GM23248 (cell line): ENCODE data around the gene HAPLN2.

Source experiments
- EZH2 ChIP-seq: fragments of 200-600 bp; sonication (generic); IDR thresholded peaks from 2 replicates; pipeline ENCODE4 v1.6.1; 2018; ENCODE audit warnings: antibody characterized with exemption, mild to moderate bottlenecking; ENCODE audit not compliant: insufficient read depth, poor library complexity, severe bottlenecking
- EZH2phosphoT487 ChIP-seq: fragments of 200-600 bp; sonication (generic); IDR thresholded peaks from 2 replicates; pipeline ENCODE4 v1.6.1; 2018; ENCODE audit warnings: antibody characterized with exemption, moderate library complexity, mild to moderate bottlenecking, low read depth; ENCODE audit not compliant: insufficient read depth

GRCh38 chr1:156665539-156665938 is 46.3 kb downstream of the HAPLN2 start:
- TF ChIP-seq EZH2 (no peak), EZH2phosphoT487 (no peak)
